ENCODE measurements around the gene HEATR3. TPM values are rescaled to one million over a fixed set of nuclear protein-coding genes. Genes with fewer than 3 reads are reported as not detected.
A peak's percentile ranks its signal among the peaks of the same experiment; 100 is the strongest.

The HEATR3 gene
- total RNA-seq, 1 experiment from 2014 or later, result 28.0 TPM

DNA sequence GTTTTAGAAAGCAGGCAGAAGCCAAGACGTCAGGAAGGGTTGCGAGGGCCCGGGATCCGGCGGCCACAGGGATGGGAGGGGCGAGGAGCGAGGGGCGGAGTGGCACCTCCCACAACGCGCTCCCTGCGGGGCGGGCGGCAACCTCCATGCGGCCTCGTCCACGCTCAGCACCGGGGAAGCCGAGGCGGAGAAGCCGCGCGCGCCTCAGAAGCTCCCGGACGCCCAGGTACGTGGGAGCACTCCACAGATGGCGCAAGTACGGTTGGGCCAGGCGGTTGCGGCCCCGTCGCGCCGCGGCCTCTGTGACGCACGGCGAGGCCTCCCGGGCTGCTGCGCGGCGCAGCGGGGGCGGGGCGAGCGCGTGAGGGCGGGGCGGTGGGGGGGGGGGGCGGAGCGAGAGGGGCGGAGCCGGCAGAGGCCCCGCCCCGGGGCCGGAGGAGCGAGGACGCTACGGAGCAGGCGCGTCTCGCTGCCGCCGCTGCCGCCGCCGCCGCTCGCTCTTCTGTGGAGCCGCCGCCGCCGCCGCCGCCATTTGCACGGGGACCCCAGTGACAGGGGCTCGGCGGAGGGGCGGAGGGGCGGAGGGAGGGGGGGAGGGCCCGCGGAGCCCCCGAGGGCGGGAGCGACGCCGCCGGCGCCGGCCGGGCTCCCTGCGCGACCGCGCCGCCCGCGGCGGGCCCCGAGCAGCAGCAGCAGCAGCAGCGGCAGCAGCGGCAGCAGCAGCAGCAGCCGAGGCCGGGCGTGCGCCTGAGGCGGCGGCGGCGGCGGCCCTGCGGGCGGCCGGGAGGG lies 87.2 kb downstream of the HEATR3 start, which contains the start of gene TENT4B (continued):
- no peak for TF ChIP-seq ELF4 (CRISPR knock-in tag; IDR thresholded peaks at IDR 0.05; ENCODE audit: low read depth)
- TF ChIP-seq, protein P1, sequence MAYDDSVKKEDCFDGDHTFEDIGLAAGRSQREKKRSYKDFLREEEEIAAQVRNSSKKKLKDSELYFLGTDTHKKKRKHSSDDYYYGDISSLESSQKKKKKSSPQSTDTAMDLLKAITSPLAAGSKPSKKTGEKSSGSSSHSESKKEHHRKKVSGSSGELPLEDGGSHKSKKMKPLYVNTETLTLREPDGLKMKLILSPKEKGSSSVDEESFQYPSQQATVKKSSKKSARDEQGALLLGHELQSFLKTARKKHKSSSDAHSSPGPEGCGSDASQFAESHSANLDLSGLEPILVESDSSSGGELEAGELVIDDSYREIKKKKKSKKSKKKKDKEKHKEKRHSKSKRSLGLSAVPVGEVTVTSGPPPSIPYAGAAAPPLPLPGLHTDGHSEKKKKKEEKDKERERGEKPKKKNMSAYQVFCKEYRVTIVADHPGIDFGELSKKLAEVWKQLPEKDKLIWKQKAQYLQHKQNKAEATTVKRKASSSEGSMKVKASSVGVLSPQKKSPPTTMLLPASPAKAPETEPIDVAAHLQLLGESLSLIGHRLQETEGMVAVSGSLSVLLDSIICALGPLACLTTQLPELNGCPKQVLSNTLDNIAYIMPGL (CRISPR knock-in tag; IDR thresholded peaks at IDR 0.05), result 0 out of 2 replicates have a peak, but pooled peaks have one; percentile 53
- TF ChIP-seq ZNF138 (CRISPR knock-in tag; conservative IDR thresholded peaks at IDR 0.05), result no peak
- TF ChIP-seq MYBL2 (CRISPR knock-in tag; IDR thresholded peaks at IDR 0.05), result peak; percentile 34; the same call in 1 of the 2 replicates
- 0 out of 2 replicates have a peak, but pooled peaks have one; percentile 26 for TF ChIP-seq ZBTB21 (CRISPR knock-in tag; IDR thresholded peaks at IDR 0.05; ENCODE audit: borderline replicate concordance)
- no peak for TF ChIP-seq KAT7 (CRISPR knock-in tag; IDR thresholded peaks at IDR 0.05; ENCODE audit: borderline replicate concordance)
- TF ChIP-seq JAZF1 (CRISPR knock-in tag; IDR thresholded peaks at IDR 0.05), result no peak
- TF ChIP-seq FOXJ3 (CRISPR knock-in tag; IDR thresholded peaks at IDR 0.05; ENCODE audit: borderline replicate concordance), result no peak
- TF ChIP-seq SMAD4 (CRISPR knock-in tag; IDR thresholded peaks at IDR 0.05), result no peak
- TF ChIP-seq, protein P2, sequence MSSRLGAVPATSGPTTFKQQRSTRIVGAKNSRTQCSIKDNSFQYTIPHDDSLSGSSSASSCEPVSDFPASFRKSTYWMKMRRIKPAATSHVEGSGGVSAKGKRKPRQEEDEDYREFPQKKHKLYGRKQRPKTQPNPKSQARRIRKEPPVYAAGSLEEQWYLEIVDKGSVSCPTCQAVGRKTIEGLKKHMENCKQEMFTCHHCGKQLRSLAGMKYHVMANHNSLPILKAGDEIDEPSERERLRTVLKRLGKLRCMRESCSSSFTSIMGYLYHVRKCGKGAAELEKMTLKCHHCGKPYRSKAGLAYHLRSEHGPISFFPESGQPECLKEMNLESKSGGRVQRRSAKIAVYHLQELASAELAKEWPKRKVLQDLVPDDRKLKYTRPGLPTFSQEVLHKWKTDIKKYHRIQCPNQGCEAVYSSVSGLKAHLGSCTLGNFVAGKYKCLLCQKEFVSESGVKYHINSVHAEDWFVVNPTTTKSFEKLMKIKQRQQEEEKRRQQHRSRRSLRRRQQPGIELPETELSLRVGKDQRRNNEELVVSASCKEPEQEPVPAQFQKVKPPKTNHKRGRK (CRISPR knock-in tag; IDR thresholded peaks at IDR 0.05; ENCODE audit: borderline replicate concordance), result no peak
- TF ChIP-seq, protein P3, sequence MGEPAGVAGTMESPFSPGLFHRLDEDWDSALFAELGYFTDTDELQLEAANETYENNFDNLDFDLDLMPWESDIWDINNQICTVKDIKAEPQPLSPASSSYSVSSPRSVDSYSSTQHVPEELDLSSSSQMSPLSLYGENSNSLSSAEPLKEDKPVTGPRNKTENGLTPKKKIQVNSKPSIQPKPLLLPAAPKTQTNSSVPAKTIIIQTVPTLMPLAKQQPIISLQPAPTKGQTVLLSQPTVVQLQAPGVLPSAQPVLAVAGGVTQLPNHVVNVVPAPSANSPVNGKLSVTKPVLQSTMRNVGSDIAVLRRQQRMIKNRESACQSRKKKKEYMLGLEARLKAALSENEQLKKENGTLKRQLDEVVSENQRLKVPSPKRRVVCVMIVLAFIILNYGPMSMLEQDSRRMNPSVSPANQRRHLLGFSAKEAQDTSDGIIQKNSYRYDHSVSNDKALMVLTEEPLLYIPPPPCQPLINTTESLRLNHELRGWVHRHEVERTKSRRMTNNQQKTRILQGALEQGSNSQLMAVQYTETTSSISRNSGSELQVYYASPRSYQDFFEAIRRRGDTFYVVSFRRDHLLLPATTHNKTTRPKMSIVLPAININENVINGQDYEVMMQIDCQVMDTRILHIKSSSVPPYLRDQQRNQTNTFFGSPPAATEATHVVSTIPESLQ (CRISPR knock-in tag; IDR thresholded peaks at IDR 0.05), result no peak
- TF ChIP-seq, protein P4, sequence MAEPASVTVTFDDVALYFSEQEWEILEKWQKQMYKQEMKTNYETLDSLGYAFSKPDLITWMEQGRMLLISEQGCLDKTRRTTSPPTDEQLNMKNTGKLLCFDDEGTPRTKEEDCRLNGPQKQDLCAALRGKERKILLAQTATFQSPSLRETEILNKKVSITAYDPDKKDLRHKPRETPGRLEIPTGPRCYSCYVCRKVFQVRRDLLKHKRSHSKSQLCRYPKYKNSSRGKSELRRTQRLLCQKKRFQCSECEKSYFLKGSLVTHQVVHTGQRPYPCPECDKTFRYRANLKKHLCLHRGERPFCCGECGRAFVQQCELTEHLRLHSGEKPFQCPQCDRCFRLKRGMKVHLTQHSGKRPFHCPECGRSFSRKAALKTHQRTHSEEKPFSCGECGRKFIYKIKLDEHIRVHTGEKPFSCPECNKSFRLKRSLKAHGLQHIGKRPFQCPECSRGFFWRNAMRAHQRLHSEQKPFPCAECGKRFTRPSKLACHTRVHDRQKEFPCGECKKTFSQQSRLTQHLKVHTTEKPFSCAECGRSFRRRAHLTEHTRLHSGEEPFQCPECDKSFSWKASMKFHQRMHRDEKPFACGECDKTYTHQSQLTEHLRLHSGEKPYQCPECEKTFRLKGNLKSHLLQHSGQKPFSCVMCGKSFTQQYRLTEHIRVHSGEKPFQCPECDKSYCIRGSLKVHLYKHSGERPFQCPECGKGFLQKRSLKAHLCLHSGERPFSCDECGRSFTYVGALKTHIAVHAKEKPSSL (CRISPR knock-in tag; conservative IDR thresholded peaks at IDR 0.05), result no peak
- TF ChIP-seq, protein P5, sequence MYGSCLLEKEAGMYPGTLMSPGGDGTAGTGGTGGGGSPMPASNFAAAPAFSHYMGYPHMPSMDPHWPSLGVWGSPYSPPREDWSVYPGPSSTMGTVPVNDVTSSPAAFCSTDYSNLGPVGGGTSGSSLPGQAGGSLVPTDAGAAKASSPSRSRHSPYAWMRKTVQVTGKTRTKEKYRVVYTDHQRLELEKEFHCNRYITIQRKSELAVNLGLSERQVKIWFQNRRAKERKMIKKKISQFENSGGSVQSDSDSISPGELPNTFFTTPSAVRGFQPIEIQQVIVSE (CRISPR knock-in tag; IDR thresholded peaks at IDR 0.05; ENCODE audit: borderline replicate concordance), result no peak
- 0 out of 2 replicates have a peak, but pooled peaks have one; percentile 62 for TF ChIP-seq TEAD1 (CRISPR knock-in tag; IDR thresholded peaks at IDR 0.05)
- TF ChIP-seq JUN (CRISPR knock-in tag; IDR thresholded peaks at IDR 0.05), result no peak
- TF ChIP-seq ZNF219 (CRISPR knock-in tag; IDR thresholded peaks at IDR 0.05; ENCODE audit: borderline replicate concordance), result no peak
- TF ChIP-seq NFE2L1 (CRISPR knock-in tag; IDR thresholded peaks at IDR 0.05), result 0 out of 2 replicates have a peak, but pooled peaks have one; percentile 19
- TF ChIP-seq IRF2 (CRISPR knock-in tag; IDR thresholded peaks at IDR 0.05; ENCODE audit: borderline replicate concordance, low read depth), result no peak
- TF ChIP-seq, protein P6, sequence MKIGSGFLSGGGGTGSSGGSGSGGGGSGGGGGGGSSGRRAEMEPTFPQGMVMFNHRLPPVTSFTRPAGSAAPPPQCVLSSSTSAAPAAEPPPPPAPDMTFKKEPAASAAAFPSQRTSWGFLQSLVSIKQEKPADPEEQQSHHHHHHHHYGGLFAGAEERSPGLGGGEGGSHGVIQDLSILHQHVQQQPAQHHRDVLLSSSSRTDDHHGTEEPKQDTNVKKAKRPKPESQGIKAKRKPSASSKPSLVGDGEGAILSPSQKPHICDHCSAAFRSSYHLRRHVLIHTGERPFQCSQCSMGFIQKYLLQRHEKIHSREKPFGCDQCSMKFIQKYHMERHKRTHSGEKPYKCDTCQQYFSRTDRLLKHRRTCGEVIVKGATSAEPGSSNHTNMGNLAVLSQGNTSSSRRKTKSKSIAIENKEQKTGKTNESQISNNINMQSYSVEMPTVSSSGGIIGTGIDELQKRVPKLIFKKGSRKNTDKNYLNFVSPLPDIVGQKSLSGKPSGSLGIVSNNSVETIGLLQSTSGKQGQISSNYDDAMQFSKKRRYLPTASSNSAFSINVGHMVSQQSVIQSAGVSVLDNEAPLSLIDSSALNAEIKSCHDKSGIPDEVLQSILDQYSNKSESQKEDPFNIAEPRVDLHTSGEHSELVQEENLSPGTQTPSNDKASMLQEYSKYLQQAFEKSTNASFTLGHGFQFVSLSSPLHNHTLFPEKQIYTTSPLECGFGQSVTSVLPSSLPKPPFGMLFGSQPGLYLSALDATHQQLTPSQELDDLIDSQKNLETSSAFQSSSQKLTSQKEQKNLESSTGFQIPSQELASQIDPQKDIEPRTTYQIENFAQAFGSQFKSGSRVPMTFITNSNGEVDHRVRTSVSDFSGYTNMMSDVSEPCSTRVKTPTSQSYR (CRISPR knock-in tag; IDR thresholded peaks at IDR 0.05), result no peak
- TF ChIP-seq TP53 (CRISPR knock-in tag; IDR thresholded peaks at IDR 0.05), result peak; percentile 68; the same call in 1 of the 2 replicates
- TF ChIP-seq, protein P7, sequence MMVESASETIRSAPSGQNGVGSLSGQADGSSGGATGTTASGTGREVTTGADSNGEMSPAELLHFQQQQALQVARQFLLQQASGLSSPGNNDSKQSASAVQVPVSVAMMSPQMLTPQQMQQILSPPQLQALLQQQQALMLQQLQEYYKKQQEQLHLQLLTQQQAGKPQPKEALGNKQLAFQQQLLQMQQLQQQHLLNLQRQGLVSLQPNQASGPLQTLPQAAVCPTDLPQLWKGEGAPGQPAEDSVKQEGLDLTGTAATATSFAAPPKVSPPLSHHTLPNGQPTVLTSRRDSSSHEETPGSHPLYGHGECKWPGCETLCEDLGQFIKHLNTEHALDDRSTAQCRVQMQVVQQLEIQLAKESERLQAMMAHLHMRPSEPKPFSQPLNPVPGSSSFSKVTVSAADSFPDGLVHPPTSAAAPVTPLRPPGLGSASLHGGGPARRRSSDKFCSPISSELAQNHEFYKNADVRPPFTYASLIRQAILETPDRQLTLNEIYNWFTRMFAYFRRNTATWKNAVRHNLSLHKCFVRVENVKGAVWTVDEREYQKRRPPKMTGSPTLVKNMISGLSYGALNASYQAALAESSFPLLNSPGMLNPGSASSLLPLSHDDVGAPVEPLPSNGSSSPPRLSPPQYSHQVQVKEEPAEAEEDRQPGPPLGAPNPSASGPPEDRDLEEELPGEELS (CRISPR knock-in tag; IDR thresholded peaks at IDR 0.05), result peak; percentile 91
- TF ChIP-seq, protein P8, sequence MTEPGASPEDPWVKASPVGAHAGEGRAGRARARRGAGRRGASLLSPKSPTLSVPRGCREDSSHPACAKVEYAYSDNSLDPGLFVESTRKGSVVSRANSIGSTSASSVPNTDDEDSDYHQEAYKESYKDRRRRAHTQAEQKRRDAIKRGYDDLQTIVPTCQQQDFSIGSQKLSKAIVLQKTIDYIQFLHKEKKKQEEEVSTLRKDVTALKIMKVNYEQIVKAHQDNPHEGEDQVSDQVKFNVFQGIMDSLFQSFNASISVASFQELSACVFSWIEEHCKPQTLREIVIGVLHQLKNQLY (CRISPR knock-in tag; IDR thresholded peaks at IDR 0.05), result no peak
- TF ChIP-seq, protein P9, sequence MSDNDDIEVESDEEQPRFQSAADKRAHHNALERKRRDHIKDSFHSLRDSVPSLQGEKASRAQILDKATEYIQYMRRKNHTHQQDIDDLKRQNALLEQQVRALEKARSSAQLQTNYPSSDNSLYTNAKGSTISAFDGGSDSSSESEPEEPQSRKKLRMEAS (CRISPR knock-in tag; IDR thresholded peaks at IDR 0.05), result peak; percentile 68; the same call in 1 of the 2 replicates
